GM18498 (cell line): Measurements from ENCODE around the gene SIRPB2.
A peak's percentile ranks its signal among the peaks of the same experiment; 100 is the strongest.

Source experiments
- ATAC-seq: cut with Tn5 transposase; IDR thresholded peaks from one replicate; pipeline ENCODE4 v1.9.1; 2021; ENCODE audit warnings: mild to moderate bottlenecking, moderate library complexity; ENCODE audit not compliant: unreplicated experiment

SIRPB2 gene

GRCh38 chr20:1443085-1443484, 48.1 kb downstream of the SIRPB2 start:
- ATAC-seq = no peak

GRCh38 chr20:1442304-1442703, 48.9 kb downstream of the SIRPB2 start:
- no peak for ATAC-seq

- no peak for ATAC-seq
Measured at GRCh38 chr20:1441133-1441532, 50.1 kb downstream of the SIRPB2 start.

GRCh38 chr20:1440024-1440423, 51.2 kb downstream of the SIRPB2 start:
- no peak for ATAC-seq

GRCh38 chr20:1438361-1438760, 52.9 kb downstream of the SIRPB2 start:
- ATAC-seq = no peak

- ATAC-seq = no peak
Measured at GRCh38 chr20:1437235-1437904, 53.9 kb downstream of the SIRPB2 start.

- ATAC-seq = no peak
Measured at GRCh38 chr20:1436263-1436662, 55.0 kb downstream of the SIRPB2 start.

- ATAC-seq = no peak
Measured at GRCh38 chr20:1435337-1435699, 55.9 kb downstream of the SIRPB2 start.

- peak; percentile 95 for ATAC-seq
Measured at GRCh38 chr20:1434571-1435336, 56.5 kb downstream of the SIRPB2 start.

- ATAC-seq = no peak
Measured at GRCh38 chr20:1431158-1431557, 60.1 kb downstream of the SIRPB2 start.

- no peak for ATAC-seq
Measured at GRCh38 chr20:1430004-1430451, 61.2 kb downstream of the SIRPB2 start.

GRCh38 chr20:1429143-1429728, 62.0 kb downstream of the SIRPB2 start:
- ATAC-seq = no peak

- ATAC-seq = no peak
Measured at GRCh38 chr20:1427457-1428054, 63.7 kb downstream of the SIRPB2 start.

GRCh38 chr20:1426231-1426849, 64.9 kb downstream of the SIRPB2 start:
- ATAC-seq = no peak
